ENCODE results near the gene PCDHGA4. TPM values are rescaled to one million over a fixed set of nuclear protein-coding genes. Genes with fewer than 3 reads are reported as not detected.
"Not testable (repeated sequence)": the region's sequence is repeated elsewhere in the genome, so short reads cannot be mapped to it uniquely, and the experiment has no call there.

The PCDHGA4 gene
- total RNA-seq, 2 experiments from 2014 or later = not detected

DNA sequence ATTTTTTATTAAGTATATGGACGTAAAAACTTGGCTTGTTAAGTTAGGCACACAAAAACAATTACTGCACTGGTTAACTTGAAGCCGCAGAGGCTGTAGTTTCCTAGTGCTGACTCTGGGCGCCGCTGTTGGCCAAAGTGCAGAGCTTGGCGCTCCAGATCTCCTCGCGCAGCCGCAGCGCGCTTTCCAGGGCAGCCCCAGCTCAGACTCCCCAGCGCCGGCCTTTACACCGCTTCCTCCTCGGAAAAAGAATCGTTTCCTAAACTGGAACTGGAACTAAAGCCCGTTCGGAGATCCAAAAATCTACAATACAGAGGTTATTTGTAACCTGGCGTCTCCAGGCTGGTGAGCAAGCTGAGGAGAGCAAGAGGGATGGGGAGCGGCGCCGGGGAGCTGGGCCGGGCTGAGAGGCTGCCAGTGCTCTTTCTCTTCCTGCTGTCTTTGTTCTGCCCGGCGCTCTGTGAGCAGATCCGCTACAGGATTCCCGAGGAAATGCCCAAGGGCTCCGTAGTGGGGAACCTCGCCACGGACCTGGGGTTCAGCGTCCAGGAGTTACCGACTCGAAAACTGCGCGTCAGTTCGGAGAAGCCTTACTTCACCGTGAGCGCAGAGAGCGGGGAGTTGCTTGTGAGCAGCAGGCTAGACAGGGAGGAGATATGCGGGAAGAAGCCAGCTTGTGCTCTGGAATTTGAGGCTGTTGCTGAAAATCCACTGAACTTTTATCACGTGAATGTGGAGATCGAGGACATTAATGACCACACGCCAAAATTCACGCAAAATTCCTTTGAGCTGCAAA, 43.1 kb downstream of the PCDHGA4 start, which contains the start of gene PCDHGB5:
PCDHGB5 (plus strand) TSS at position 192 of the 796 bp plus-strand sequence; CDS start at position 373, 181 bp downstream.
- Mint-ChIP-seq H3K36me3 (ENCODE audit: low read depth) (peaks cover 22% of the 10 kb centered on the region), H3K9me3 (peaks cover 24% of the 10 kb centered on the region), H3K27me3 (peaks cover 54% of the 10 kb centered on the region), H3K4me3 (peak within 1 kb of the TSS; percentile 32)
- POLR2A ChIA-PET = interaction anchor here (1.0 kb wide), 1 partner anchor 116 kb away, joined by 3 read pairs; no protein-coding TSS in a partner anchor
- TF ChIP-seq, protein P1, sequence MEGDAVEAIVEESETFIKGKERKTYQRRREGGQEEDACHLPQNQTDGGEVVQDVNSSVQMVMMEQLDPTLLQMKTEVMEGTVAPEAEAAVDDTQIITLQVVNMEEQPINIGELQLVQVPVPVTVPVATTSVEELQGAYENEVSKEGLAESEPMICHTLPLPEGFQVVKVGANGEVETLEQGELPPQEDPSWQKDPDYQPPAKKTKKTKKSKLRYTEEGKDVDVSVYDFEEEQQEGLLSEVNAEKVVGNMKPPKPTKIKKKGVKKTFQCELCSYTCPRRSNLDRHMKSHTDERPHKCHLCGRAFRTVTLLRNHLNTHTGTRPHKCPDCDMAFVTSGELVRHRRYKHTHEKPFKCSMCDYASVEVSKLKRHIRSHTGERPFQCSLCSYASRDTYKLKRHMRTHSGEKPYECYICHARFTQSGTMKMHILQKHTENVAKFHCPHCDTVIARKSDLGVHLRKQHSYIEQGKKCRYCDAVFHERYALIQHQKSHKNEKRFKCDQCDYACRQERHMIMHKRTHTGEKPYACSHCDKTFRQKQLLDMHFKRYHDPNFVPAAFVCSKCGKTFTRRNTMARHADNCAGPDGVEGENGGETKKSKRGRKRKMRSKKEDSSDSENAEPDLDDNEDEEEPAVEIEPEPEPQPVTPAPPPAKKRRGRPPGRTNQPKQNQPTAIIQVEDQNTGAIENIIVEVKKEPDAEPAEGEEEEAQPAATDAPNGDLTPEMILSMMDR (IDR thresholded peaks at IDR 0.05) = peak; percentile 59
- H3K27ac Mint-ChIP-seq; intact Hi-C loops (cut with micrococcal nuclease); H3K4me1 Mint-ChIP-seq (ENCODE audit: low read depth): not testable (repeated sequence)
- DNase-seq (peak; percentile 52), ATAC-seq (peak; percentile 88)
- CTCF ChIA-PET = interaction anchor here (0.7 to 3.6 kb wide), 24 partner anchors 9 to 174 kb away, joined by 3 to 19 read pairs (median 4); partner anchors contain the start of genes PCDHGA10, PCDHGA11, PCDHGA12 and PCDHGA3

DNA sequence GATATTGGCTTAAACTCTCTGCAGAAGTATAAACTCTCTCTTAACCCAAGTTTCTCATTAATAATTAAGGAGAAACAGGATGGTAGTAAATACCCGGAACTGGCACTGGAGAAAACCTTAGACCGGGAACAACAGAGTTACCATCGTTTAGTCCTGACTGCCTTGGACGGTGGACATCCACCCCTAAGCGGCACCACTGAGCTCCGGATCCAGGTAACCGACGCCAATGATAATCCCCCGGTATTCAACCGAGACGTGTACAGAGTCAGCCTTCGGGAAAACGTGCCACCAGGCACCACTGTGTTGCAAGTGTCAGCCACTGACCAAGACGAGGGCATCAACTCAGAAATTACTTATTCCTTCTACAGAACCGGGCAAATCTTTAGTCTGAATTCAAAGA, 43.8 kb downstream of the PCDHGA4 start:
- no peak overlapping the region for H3K4me3 Mint-ChIP-seq
- no peak for ATAC-seq
- ChIA-PET POLR2A (no interaction called here), CTCF (interaction anchor here (1.1 to 3.6 kb wide), 12 partner anchors 8 to 169 kb away, joined by 3 to 19 read pairs (median 5); partner anchors contain the start of genes PCDHGA10, PCDHGA11, PCDHGA12 and PCDHGB4)
- TF ChIP-seq, protein P1 (IDR thresholded peaks at IDR 0.05) = no peak
- DNase-seq = no peak
- intact Hi-C loops (cut with micrococcal nuclease) = no loop called here
- no peak overlapping the region for H3K27ac Mint-ChIP-seq
- peaks cover 54% of the 10 kb centered on the region for H3K27me3 Mint-ChIP-seq
- H3K4me1 Mint-ChIP-seq (ENCODE audit: low read depth) = no peaks in the 10 kb centered on the region
- peaks cover 19% of the 10 kb centered on the region for H3K36me3 Mint-ChIP-seq (ENCODE audit: low read depth)
- H3K9me3 Mint-ChIP-seq = peaks cover 28% of the 10 kb centered on the region

DNA sequence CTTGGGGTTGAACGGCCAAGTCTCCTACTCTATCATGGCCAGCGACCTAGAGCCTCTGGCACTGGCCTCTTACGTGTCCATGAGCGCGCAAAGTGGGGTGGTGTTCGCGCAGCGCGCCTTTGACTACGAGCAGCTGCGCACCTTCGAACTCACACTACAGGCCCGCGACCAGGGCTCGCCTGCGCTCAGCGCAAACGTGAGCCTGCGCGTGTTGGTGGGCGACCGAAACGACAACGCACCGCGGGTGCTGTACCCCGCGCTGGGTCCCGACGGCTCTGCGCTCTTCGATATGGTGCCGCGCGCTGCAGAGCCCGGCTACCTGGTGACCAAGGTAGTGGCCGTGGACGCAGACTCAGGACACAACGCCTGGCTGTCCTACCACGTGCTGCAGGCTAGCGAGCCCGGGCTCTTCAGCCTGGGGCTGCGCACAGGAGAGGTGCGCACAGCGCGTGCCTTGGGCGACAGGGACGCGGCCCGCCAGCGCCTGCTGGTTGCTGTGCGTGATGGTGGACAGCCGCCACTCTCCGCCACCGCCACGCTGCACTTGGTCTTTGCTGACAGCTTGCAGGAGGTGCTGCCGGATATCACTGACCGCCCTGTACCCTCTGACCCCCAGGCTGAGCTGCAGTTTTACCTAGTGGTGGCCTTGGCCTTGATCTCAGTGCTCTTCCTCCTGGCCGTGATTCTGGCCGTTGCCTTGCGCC, 44.9 kb downstream of the PCDHGA4 start:
- CTCF ChIA-PET = interaction anchor here (1.6 kb wide), 1 partner anchor 80 kb away, joined by 4 read pairs; no protein-coding TSS in a partner anchor

DNA sequence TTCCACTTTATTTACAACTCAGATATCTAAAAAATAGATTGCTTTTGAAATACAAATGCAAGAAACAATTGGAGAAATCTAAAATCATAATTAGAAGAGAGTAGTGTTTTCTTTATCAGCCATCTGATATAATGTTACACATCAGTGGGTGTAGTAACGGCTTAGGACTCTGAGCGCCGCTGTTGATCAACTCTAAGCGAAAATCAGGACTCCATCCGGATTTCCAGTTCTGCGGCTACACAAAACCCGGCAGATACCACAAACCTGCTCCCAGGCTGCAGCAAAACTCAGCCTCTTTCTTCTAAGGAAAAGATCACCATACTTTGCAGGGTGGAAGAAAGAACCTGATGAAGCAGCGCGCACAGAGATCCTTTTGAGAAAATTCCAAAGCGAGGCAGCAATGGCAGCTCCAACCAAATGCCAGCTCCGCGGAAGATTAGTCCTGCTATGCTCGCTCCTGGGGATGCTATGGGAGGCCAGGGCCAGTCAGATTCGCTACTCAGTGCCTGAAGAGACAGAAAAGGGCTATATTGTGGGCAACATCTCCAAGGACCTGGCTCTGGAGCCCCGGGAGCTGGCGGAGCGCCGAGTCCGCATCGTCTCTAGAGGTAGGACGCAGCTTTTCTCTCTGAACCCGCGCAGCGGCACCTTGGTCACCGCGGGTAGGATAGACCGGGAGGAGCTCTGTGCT, 47.9 kb downstream of the PCDHGA4 start, which contains the start of gene PCDHGA9:
PCDHGA9 (plus strand) TSS at position 226 of the 691 bp plus-strand sequence; CDS start at position 401, 175 bp downstream.
- peak; percentile 42 for ATAC-seq
- TF ChIP-seq, protein P1 (IDR thresholded peaks at IDR 0.05) = peak; percentile 47
- ChIA-PET POLR2A (no interaction called here), CTCF (interaction anchor here (0.6 to 2.0 kb wide), 10 partner anchors 10 to 167 kb away, joined by 3 to 19 read pairs (median 4); partner anchors contain the start of genes PCDHB15, PCDHGA10, PCDHGA11 and PCDHGA12)
- Mint-ChIP-seq H3K4me3 (no peak within 1 kb of the TSS), H3K27ac (no peak within 1 kb of the TSS), H3K36me3 (ENCODE audit: low read depth) (peaks cover 20% of the 10 kb centered on the region), H3K4me1 (ENCODE audit: low read depth) (no peaks in the 10 kb centered on the region), H3K9me3 (peaks cover 27% of the 10 kb centered on the region), H3K27me3 (peaks cover 62% of the 10 kb centered on the region)
- DNase-seq = peak; percentile 42
- intact Hi-C loops (cut with micrococcal nuclease) = no loop called here

More for the DNA sequence above, 44.9 kb downstream of the PCDHGA4 start:
- Mint-ChIP-seq H3K27ac (no peak overlapping the region), H3K27me3 (peaks cover 56% of the 10 kb centered on the region), H3K4me3 (no peak overlapping the region), H3K4me1 (ENCODE audit: low read depth) (no peaks in the 10 kb centered on the region), H3K36me3 (ENCODE audit: low read depth) (peaks cover 17% of the 10 kb centered on the region), H3K9me3 (peaks cover 24% of the 10 kb centered on the region)
- ATAC-seq = no peak
- intact Hi-C loops (cut with micrococcal nuclease) = no loop called here
- DNase-seq = no peak
- TF ChIP-seq, protein P1 (IDR thresholded peaks at IDR 0.05) = no peak
- POLR2A ChIA-PET = interaction anchor here (1.1 kb wide), 1 partner anchor 8 kb away, joined by 3 read pairs; no protein-coding TSS in a partner anchor

Data from activated CD8-positive, alpha-beta T cell treated with anti-CD3 and anti-CD28 coated beads for 36 hours (primary cell).